HepG2 (cell line): Measurements from ENCODE around the gene UTS2R. TPM values are rescaled to one million over a fixed set of nuclear protein-coding genes. Genes with fewer than 3 reads are reported as not detected.

Source experiments
- HNF4A ChIP-seq: sonication (generic); formaldehyde crosslinking; IDR thresholded peaks from 2 replicates; pipeline ENCODE4 v1.4.0; 2020; ENCODE audit warnings: missing genetic modification reagents
- NFKB2 ChIP-seq: sonication (generic); formaldehyde crosslinking; IDR thresholded peaks from 2 replicates; pipeline ENCODE4 v1.4.0; 2020; ENCODE audit warnings: missing genetic modification reagents, borderline replicate concordance
- NR2F2 ChIP-seq: IDR thresholded peaks from 2 replicates; pipeline ENCODE4 v1.6.1; 2012; ENCODE audit warnings: low read depth, inconsistent platforms, borderline replicate concordance
- RBM22 ChIP-seq: fragments of 200-400 bp; formaldehyde crosslinking; optimal IDR thresholded peaks from 2 replicates; pipeline ENCODE3; 2017; ENCODE audit warnings: mild to moderate bottlenecking, low read length, moderate library complexity
- SMARCE1 ChIP-seq: fragments of 450-650 bp; IDR thresholded peaks from 2 replicates; pipeline ENCODE4 v1.6.1; 2017; ENCODE audit warnings: borderline replicate concordance
- U2AF2 ChIP-seq: fragments of 200-400 bp; formaldehyde crosslinking; IDR thresholded peaks from 2 replicates; pipeline ENCODE4 v1.6.1; 2017; ENCODE audit warnings: low read depth, mild to moderate bottlenecking, low read length
- ZEB1 ChIP-seq: IDR thresholded peaks from 2 replicates; pipeline ENCODE4 v1.6.1; 2012; ENCODE audit warnings: mild to moderate bottlenecking, low read depth, inconsistent platforms; ENCODE audit not compliant: insufficient replicate concordance
- ZNF33A ChIP-seq: sonication (generic); formaldehyde crosslinking; IDR thresholded peaks from 2 replicates; pipeline ENCODE4 v1.5.1; 2020; ENCODE audit warnings: missing genetic modification reagents, mild to moderate bottlenecking, moderate library complexity, borderline replicate concordance
- polyA plus RNA-seq, 8 experiments: library from polyadenylated mRNA; depleted of rRNA in 3 of 8; stranded (reverse) in 7 of 8; unstranded in 1 of 8; fragments of >200 nt; fragmentation: Illumina TruSeq in 4 of 8; extraction: Trizol in 4 of 8; gene quantifications; 2 replicates each; pipeline versions ENCODE4 v1.2.1 to v1.2.3, GENCODE V29; 2011 to 2016; ENCODE audit warnings: low read depth in 4 of 8, missing spikeins in 1 of 8, mixed read lengths in 1 of 8; ENCODE audit not compliant: insufficient read depth in 1 of 8
- total RNA-seq, 5 experiments: library from RNA; depleted of rRNA; stranded (reverse); fragments of >200 nt; fragmentation: Illumina TruSeq; extraction: Trizol; gene quantifications; 2 replicates each; pipeline ENCODE4 v1.2.3, GENCODE V29; 2016; ENCODE audit warnings: low read depth in 1 of 5
- TF ChIP-seq, protein P1 (sequence below), 2 experiments: sonication (generic) in 1 of 2; formaldehyde crosslinking in 1 of 2; IDR thresholded peaks; 2 replicates each; pipeline versions ENCODE4 v1.4.0 to v1.6.1; 2018 to 2020; ENCODE audit warnings: missing genetic modification reagents in 2 of 2, borderline replicate concordance in 1 of 2, low read depth in 1 of 2, mild to moderate bottlenecking in 1 of 2, missing biosample characterization in 1 of 2
- TF ChIP-seq, protein P2 (sequence below): sonication (generic); formaldehyde crosslinking; IDR thresholded peaks from 2 replicates; pipeline ENCODE4 v1.4.0; 2020; ENCODE audit warnings: mild to moderate bottlenecking, missing genetic modification reagents
- TF ChIP-seq, protein P3 (sequence below): sonication (generic); formaldehyde crosslinking; IDR thresholded peaks from 2 replicates; pipeline ENCODE4 v1.4.0; 2020; ENCODE audit warnings: missing genetic modification reagents
- TF ChIP-seq, protein P4 (sequence below): sonication (generic); formaldehyde crosslinking; IDR thresholded peaks from 2 replicates; pipeline ENCODE4 v1.5.0; 2020; ENCODE audit warnings: mild to moderate bottlenecking, missing genetic modification reagents

Gene UTS2R
- total and polyA plus RNA-seq, 2 of the 13 experiments (the other 11 are each of a cell fraction or from before 2014, with no cell fraction given) = 0.13 to 0.15 TPM

DNA sequence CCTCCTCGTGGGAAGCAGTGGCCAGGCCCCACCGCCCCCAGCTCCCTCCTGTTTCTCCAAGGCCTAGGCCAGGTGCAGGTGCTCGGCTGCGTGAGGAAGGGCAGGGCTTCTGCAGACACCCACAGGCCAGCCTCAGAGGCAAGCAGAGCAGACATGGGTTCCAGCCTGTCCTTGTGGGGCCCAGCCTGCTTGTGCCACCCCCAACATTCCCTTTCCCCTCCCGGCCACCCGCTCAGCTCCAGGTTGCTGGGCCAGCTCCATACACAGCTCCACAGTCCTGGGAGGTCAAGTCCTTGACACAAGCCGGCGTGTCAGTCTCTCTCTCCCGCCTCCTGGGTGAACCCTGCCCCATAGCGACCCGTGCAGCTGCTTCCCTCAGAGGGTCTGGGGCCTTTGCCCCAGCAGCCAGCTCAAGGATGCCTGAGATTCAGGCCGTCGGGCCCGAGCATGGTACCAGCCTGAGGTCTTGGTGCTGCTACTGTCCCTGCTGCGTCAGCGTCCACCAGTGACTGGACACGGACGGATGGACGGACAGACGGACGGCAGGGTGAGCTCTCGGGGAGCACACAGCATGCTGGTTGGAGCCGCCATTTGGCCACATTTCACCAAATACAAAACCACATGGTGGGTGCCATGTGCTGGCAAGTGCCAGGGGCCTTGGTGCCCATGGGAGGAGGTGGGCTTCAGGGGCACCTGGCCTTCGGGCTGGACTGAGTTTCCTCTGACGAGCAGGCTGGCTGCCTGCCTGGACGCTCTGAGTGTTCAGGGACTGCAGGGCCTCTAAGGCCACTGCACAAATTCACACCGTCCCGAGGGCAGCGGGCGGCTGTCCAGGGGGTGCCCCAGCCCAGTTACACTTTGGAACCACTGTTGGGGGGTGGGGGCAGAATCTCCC lies 46.0 kb upstream of the UTS2R start (continued):
- TF ChIP-seq, protein P1, sequence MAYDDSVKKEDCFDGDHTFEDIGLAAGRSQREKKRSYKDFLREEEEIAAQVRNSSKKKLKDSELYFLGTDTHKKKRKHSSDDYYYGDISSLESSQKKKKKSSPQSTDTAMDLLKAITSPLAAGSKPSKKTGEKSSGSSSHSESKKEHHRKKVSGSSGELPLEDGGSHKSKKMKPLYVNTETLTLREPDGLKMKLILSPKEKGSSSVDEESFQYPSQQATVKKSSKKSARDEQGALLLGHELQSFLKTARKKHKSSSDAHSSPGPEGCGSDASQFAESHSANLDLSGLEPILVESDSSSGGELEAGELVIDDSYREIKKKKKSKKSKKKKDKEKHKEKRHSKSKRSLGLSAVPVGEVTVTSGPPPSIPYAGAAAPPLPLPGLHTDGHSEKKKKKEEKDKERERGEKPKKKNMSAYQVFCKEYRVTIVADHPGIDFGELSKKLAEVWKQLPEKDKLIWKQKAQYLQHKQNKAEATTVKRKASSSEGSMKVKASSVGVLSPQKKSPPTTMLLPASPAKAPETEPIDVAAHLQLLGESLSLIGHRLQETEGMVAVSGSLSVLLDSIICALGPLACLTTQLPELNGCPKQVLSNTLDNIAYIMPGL (CRISPR knock-in tag; IDR thresholded peaks at IDR 0.05; ENCODE audit: borderline replicate concordance in 1 of 2, low read depth in 1 of 2) = peak; percentile 70 to 71; a peak in 3 of 4 replicates
- TF ChIP-seq, protein P2, sequence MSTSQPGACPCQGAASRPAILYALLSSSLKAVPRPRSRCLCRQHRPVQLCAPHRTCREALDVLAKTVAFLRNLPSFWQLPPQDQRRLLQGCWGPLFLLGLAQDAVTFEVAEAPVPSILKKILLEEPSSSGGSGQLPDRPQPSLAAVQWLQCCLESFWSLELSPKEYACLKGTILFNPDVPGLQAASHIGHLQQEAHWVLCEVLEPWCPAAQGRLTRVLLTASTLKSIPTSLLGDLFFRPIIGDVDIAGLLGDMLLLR (CRISPR knock-in tag) = peak; percentile 85; the same call in 1 of the 2 replicates
- TF ChIP-seq ZNF33A (CRISPR knock-in tag) (no peak), SMARCE1 (no peak), HNF4A (peak; percentile 95), NFKB2 (peak; percentile 66), RBM22 (no peak), U2AF2 (no peak), ZEB1 (no peak), NR2F2 (peak; percentile 88)
- TF ChIP-seq, protein P3, sequence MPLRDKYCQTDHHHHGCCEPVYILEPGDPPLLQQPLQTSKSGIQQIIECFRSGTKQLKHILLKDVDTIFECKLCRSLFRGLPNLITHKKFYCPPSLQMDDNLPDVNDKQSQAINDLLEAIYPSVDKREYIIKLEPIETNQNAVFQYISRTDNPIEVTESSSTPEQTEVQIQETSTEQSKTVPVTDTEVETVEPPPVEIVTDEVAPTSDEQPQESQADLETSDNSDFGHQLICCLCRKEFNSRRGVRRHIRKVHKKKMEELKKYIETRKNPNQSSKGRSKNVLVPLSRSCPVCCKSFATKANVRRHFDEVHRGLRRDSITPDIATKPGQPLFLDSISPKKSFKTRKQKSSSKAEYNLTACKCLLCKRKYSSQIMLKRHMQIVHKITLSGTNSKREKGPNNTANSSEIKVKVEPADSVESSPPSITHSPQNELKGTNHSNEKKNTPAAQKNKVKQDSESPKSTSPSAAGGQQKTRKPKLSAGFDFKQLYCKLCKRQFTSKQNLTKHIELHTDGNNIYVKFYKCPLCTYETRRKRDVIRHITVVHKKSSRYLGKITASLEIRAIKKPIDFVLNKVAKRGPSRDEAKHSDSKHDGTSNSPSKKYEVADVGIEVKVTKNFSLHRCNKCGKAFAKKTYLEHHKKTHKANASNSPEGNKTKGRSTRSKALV = 0 out of 2 replicates have a peak, but pooled peaks have one; percentile 52
- TF ChIP-seq, protein P4, sequence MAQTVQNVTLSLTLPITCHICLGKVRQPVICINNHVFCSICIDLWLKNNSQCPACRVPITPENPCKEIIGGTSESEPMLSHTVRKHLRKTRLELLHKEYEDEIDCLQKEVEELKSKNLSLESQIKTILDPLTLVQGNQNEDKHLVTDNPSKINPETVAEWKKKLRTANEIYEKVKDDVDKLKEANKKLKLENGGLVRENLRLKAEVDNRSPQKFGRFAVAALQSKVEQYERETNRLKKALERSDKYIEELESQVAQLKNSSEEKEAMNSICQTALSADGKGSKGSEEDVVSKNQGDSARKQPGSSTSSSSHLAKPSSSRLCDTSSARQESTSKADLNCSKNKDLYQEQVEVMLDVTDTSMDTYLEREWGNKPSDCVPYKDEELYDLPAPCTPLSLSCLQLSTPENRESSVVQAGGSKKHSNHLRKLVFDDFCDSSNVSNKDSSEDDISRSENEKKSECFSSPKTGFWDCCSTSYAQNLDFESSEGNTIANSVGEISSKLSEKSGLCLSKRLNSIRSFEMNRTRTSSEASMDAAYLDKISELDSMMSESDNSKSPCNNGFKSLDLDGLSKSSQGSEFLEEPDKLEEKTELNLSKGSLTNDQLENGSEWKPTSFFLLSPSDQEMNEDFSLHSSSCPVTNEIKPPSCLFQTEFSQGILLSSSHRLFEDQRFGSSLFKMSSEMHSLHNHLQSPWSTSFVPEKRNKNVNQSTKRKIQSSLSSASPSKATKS = no peak; the same call in 1 of the 2 replicates
